Neural progenitor cell (in vitro differentiated cells): ENCODE data around the gene CDA.

ENCODE experiments used
- CTCF ChIP-seq: fragments of 200-600 bp; sonication (generic); IDR thresholded peaks from 2 replicates; pipeline ENCODE4 v1.5.1; 2017; ENCODE audit warnings: antibody characterized with exemption, mild to moderate bottlenecking
- EZH2phosphoT487 ChIP-seq: fragments of 200-600 bp; sonication (generic); IDR thresholded peaks from 2 replicates; pipeline ENCODE4 v1.6.1; 2017; ENCODE audit warnings: antibody characterized with exemption

DNA sequence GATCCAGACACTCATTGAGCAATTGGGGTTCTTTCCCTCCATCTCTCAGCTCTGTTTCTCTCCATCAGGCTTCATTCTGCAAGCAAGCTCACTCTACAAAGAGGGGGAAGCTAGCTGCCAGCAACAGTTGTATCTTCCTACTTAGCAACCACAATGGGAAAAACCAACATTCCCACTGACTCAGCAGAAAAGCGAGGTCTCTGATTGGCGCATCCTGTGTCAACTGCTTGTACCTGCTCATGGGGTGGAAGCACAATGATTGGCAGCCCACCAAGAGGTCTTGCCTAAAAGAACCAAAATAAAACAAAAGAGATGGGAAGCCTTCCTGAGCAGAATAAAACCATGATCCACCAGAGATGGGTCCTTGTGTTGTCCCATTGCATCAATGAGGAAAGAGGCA, 4.0 kb upstream of the CDA start:
- TF ChIP-seq CTCF: no peak
- no peak for TF ChIP-seq EZH2phosphoT487
